K562 (cell line): Measurements from ENCODE around the gene YJEFN3. TPM values are rescaled to one million over a fixed set of nuclear protein-coding genes. Genes with fewer than 3 reads are reported as not detected.

ENCODE experiments used
- polyA plus RNA-seq, 8 experiments: library from polyadenylated mRNA; depleted of rRNA in 4 of 8; stranded (reverse) in 5 of 8; unstranded in 3 of 8; fragments of >200 nt; fragmentation: Nextera tagmentation in 2 of 8; fragmentation: Illumina TruSeq in 1 of 8; extraction: Ambion mirVana in 2 of 8; extraction: Trizol in 1 of 8; gene quantifications; 2 replicates each; pipeline versions ENCODE4 v1.2.1 to v1.2.3, GENCODE V29; 2011 to 2014; ENCODE audit warnings: inconsistent platforms in 1 of 8, missing spikeins in 1 of 8
- total RNA-seq, 7 experiments: library from RNA; depleted of rRNA in 6 of 7; stranded (reverse); fragments of >200 nt in 6 of 7; fragmentation: Illumina TruSeq in 2 of 7; extraction: Trizol in 2 of 7; gene quantifications; 2 replicates each; pipeline versions ENCODE4 v1.2.1 to v1.2.3, GENCODE V29; 2011 to 2021; ENCODE audit warnings: low replicate concordance in 1 of 7
- TF ChIP-seq, protein P1 (sequence below), 2 experiments: fragments of 450-650 bp; IDR thresholded peaks; 2 replicates each; pipeline ENCODE4 v1.6.1; 2016; ENCODE audit warnings: mild to moderate bottlenecking in 2 of 2, borderline replicate concordance in 1 of 2, low read depth in 1 of 2, moderate library complexity in 1 of 2

YJEFN3 gene
- total and polyA plus RNA-seq, 9 of the 15 experiments (the other 6 are each of a cell fraction or from before 2014, with no cell fraction given): 0.04 to 5.8 (median 1.3) TPM; not detected in 1

DNA sequence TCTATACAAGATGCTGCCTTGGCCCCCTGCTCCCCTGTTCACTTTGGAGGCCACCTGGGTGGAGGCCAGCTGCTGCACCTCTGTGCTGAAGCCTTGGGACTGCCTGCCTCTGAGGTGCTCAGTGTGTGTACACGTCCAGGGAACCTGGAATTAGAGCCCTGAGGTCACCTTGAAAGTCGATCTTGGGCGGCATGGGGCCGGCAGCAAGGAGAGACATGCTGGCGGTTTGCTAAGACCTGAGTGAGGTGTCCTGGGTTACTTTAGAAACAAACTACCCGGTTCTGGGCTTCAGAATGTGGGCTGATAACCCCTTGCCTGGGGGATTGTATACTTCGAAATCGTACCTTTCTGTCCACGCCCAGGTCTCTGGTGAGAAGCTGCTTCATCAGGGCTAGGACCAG, 38.9 kb upstream of the YJEFN3 start (continued):
- TF ChIP-seq, protein P1, sequence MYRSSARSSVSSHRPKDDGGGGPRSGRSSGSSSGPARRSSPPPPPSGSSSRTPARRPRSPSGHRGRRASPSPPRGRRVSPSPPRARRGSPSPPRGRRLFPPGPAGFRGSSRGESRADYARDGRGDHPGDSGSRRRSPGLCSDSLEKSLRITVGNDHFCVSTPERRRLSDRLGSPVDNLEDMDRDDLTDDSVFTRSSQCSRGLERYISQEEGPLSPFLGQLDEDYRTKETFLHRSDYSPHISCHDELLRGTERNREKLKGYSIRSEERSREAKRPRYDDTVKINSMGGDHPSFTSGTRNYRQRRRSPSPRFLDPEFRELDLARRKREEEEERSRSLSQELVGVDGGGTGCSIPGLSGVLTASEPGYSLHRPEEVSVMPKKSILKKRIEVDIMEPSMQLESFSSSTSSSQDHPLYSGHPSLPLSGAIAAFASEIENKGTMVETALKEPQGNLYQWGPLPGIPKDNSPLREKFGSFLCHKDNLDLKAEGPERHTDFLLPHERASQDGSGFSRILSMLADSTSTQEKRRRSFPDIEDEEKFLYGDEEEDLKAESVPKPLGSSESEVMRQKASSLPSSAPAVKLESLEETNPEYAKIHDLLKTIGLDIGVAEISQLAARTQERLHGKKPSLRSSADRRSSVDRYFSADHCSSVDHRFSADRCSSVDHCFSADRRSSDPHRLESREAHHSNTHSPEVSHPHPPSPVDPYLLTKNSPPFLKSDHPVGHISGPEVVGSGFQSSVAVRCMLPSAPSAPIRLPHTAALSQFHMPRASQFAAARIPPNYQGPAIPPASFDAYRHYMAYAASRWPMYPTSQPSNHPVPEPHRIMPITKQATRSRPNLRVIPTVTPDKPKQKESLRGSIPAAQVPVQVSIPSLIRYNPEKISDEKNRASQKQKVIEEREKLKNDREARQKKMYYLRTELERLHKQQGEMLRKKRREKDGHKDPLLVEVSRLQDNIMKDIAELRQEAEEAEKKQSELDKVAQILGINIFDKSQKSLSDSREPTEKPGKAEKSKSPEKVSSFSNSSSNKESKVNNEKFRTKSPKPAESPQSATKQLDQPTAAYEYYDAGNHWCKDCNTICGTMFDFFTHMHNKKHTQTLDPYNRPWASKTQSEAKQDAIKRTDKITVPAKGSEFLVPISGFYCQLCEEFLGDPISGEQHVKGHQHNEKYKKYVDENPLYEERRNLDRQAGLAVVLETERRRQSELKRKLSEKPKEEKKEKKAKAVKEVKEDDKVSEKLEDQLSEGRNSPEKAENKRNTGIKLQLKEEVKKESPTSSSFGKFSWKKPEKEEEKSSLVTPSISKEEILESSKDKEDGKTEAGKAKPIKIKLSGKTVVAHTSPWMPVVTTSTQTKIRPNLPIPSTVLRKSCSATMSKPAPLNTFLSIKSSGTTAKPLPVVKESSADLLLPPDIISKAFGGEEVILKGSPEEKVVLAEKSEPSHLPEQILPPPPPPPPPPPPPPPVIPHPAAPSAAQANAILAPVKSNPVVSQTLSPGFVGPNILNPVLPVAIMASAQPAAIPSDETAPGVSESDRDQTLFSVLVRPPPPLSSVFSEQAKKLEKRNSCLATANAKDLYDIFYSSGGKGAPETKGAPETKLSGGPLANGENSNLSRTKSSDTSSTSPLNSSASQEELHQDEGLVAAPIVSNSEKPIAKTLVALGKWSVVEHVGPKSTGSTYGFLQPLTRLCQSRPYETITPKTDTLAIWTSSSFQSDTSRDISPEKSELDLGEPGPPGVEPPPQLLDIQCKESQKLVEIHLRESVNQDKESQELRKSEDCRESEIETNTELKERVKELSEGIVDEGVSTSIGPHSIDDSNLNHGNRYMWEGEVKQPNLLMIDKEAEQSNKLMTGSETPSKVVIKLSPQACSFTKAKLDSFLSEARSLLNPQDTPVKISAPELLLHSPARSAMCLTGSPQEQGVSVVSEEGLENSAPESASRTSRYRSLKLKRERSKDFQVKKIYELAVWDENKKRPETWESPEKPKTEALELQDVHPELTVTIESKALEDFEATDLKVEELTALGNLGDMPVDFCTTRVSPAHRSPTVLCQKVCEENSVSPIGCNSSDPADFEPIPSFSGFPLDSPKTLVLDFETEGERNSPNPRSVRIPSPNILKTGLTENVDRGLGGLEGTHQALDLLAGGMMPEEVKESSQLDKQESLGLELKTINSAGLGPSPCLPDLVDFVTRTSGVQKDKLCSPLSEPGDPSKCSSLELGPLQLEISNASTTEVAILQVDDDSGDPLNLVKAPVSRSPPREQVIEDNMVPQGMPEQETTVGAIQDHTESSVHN (IDR thresholded peaks at IDR 0.05; ENCODE audit: borderline replicate concordance in 1 of 2, low read depth in 1 of 2): no peak
- TF ChIP-seq, all 486 proteins: peak for 5
